HEK293 (cell line): ENCODE data around the gene CD302.

Experiments
- CTCF ChIP-seq: fragments of 450-650 bp; formaldehyde crosslinking; IDR thresholded peaks from 2 replicates; pipeline ENCODE4 v1.5.1; 2016; ENCODE audit warnings: missing biosample characterization, missing genetic modification characterization
- ELK4 ChIP-seq: IDR thresholded peaks from 2 replicates; pipeline ENCODE4 v1.6.1; 2011; ENCODE audit warnings: mild to moderate bottlenecking, low read depth, low read length, borderline replicate concordance
- INSM2 ChIP-seq: fragments of 450-650 bp; formaldehyde crosslinking; IDR thresholded peaks from 2 replicates; pipeline ENCODE4 v1.5.1; 2016; ENCODE audit warnings: missing biosample characterization, missing genetic modification characterization
- KLF8 ChIP-seq: fragments of 450-650 bp; formaldehyde crosslinking; IDR thresholded peaks from 2 replicates; pipeline ENCODE4 v1.5.1; 2016; ENCODE audit warnings: missing biosample characterization, missing genetic modification characterization
- ZNF121 ChIP-seq: fragments of 450-650 bp; formaldehyde crosslinking; IDR thresholded peaks from 2 replicates; pipeline ENCODE4 v1.5.1; 2016; ENCODE audit warnings: missing biosample characterization, missing genetic modification characterization
- ZNF138 ChIP-seq: fragments of 450-650 bp; formaldehyde crosslinking; IDR thresholded peaks from 2 replicates; pipeline ENCODE4 v1.5.1; 2016; ENCODE audit warnings: missing biosample characterization, missing genetic modification characterization, borderline replicate concordance
- ZNF175 ChIP-seq: fragments of 450-650 bp; formaldehyde crosslinking; IDR thresholded peaks from 2 replicates; pipeline ENCODE4 v1.5.1; 2016; ENCODE audit warnings: missing biosample characterization, missing genetic modification characterization
- ZNF2 ChIP-seq: fragments of 450-650 bp; formaldehyde crosslinking; IDR thresholded peaks from 2 replicates; pipeline ENCODE4 v1.5.1; 2016; ENCODE audit warnings: missing biosample characterization, missing genetic modification characterization
- ZNF561 ChIP-seq: fragments of 450-650 bp; IDR thresholded peaks from 2 replicates; pipeline ENCODE4 v1.5.1; 2018; ENCODE audit warnings: missing biosample characterization, missing genetic modification characterization, borderline replicate concordance

GRCh38 chr2:159797543-159798375 is at the start of gene CD302:
- TF ChIP-seq ZNF561 (no peak), ZNF2 (0 out of 2 replicates have a peak, but pooled peaks have one; percentile 38), ZNF138 (tag by site-specific recombination) (no peak), ELK4 (no peak), KLF8 (tag by site-specific recombination) (no peak; the same call in 1 of the 2 replicates), ZNF121 (tag by site-specific recombination) (no peak), CTCF (0 out of 2 replicates have a peak, but pooled peaks have one; percentile 16), INSM2 (tag by site-specific recombination) (no peak), ZNF175 (tag by site-specific recombination) (no peak)
